Islet of Langerhans (tissue), 1 donor: ENCODE measurements around the gene DOCK3.

Source experiments
- FAIRE-seq: peaks from one replicate; lab custom pipeline; 2011; peaks lifted over from hg19 to GRCh38; lab: Jason Lieb, UNC

Gene DOCK3, protein sequence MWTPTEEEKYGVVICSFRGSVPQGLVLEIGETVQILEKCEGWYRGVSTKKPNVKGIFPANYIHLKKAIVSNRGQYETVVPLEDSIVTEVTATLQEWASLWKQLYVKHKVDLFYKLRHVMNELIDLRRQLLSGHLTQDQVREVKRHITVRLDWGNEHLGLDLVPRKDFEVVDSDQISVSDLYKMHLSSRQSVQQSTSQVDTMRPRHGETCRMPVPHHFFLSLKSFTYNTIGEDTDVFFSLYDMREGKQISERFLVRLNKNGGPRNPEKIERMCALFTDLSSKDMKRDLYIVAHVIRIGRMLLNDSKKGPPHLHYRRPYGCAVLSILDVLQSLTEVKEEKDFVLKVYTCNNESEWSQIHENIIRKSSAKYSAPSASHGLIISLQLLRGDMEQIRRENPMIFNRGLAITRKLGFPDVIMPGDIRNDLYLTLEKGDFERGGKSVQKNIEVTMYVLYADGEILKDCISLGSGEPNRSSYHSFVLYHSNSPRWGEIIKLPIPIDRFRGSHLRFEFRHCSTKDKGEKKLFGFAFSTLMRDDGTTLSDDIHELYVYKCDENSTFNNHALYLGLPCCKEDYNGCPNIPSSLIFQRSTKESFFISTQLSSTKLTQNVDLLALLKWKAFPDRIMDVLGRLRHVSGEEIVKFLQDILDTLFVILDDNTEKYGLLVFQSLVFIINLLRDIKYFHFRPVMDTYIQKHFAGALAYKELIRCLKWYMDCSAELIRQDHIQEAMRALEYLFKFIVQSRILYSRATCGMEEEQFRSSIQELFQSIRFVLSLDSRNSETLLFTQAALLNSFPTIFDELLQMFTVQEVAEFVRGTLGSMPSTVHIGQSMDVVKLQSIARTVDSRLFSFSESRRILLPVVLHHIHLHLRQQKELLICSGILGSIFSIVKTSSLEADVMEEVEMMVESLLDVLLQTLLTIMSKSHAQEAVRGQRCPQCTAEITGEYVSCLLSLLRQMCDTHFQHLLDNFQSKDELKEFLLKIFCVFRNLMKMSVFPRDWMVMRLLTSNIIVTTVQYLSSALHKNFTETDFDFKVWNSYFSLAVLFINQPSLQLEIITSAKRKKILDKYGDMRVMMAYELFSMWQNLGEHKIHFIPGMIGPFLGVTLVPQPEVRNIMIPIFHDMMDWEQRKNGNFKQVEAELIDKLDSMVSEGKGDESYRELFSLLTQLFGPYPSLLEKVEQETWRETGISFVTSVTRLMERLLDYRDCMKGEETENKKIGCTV (N-terminal part only)

GRCh38 chr3:50674349-50675178, at the start of gene DOCK3:
DOCK3 (plus strand) TSS chr3:50674927; CDS start chr3:50675264, 337 bp downstream.
- no peak for FAIRE-seq

DNA sequence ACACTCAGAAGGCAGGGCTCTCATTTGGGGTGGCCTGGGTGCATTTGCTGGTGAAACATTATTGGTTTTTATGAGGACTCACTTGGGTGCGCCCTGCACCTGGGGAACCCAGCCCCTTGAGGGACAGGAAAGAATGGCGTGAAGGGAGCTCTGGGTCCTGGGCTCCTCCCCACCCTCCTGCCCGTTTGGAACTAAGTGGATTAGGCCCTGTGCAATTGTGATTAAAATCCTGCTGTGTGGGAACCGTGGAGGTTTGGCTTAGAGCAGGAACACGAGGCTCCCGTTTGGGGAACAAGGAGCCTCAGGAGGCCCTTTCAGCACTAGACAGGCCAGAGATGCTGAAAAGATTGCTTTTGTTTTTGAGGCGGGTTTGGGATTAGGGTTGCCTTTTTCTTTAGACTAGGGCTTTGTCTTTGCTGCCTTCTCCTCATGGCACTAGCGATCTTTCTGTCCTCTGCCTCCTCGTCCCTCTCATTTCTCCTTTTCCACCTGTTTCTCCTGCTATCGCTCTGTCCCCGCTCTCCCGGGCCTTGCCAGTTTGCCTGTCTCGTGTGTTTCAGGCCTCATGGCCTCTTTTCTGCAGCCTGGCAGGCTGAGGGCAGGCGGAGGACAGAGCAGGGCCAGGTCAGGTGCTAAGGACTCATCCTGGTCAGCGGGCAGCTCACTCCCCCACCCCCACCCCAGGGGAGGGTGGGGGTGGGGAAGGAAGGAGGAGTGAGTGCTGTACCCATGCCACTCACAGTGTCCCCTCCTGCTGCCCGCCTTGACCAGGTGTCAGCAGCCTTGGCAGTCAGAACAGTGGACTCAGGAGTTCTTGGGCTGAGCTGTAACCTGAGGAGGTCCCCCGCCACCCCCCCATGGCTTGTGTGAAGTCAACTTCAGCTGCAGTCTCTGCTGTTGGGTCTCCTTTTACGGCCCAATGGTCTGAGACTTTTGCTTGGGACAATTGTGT, 49.2 kb upstream of the DOCK3 start:
- no peak for FAIRE-seq

- FAIRE-seq: no peak
Observed at GRCh38 chr3:50626401-50626800, 48.3 kb upstream of the DOCK3 start.

GRCh38 chr3:50627407-50628051, 47.2 kb upstream of the DOCK3 start:
- FAIRE-seq: no peak

DNA sequence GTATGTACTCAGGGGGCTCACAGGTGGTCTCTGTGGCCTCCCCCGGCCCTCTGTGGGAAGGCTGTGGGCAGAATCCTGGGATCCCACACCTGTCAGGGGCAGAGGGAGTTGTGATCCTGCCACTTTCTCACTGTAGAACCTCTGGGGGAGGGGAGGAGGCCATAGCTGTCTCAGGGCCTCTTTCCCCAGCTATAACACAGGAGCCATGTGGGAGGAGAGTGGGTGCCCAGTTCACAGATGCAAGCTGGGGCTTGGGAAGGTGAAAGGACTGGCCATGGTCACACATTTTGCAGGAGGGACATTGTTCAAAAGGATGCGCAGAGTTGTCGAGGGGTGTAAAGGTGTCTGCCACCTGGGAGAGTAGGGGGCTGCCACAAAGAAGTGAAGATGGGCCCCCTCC, 46.1 kb upstream of the DOCK3 start:
- no peak for FAIRE-seq

DNA sequence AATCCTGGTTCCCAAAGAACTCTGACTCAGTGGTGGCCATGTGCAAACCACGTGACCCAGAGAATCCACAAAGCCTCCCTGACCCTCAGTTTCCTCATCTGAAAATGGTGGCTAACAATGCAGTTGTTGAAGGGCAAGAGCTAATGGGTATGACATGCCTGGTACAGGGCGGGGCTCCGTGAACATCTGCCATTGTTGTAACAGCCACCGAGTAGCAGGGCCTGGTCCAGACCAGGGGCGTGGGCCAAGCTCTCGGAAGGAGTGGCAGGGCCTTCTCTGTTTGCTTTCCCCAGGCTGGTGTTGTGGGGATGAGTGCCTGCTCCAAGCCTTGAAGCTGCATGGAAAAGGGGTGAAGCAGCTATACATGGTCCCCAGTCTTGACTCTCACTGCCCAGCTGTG, 44.3 kb upstream of the DOCK3 start:
- FAIRE-seq: no peak

DNA sequence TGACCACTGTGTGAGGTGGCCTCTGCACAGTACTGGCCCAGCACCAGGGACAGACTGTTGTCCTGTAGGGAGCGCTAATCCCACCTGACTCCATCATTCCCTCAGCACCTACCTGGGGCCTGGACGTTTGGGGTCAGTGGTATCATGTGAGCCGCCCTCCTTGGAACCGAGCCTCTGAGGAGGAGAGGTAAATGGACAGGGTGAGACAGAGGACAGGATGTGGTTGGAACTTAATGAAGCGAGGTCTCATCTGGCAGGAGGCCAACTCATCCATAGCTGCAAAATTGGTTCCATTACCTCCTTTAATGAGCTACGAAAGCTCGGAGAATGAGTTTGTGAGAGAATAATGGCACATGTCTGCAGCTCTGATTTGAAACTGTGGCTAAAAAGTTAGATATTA, 43.9 kb upstream of the DOCK3 start:
- peak; percentile 92 for FAIRE-seq

GRCh38 chr3:50632450-50632849, 42.3 kb upstream of the DOCK3 start:
- no peak for FAIRE-seq

DNA sequence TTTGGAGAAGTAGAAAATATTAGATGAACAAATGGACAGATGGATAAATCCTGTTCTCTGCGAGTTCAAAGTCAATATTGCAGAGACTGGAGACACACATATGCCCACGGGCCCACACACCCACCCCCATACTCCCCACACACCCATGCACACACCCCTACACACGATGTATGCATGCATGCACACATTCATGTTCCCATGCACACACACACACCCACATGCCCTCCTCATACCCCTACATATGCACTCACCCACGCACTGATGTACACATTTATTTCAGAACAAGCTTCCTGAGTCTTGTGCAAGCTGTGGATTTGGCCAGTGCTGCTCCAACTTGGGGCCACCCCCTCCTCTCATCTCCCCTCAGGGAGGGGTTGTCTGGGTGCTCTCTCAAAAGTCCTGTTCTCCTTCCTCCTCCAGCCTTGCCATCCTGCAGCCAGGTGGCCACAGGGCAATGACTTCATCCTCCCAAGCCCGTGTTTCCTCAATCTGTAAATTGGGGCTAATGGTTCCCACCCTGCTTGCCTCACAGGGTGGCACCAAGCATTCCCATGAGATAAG, 41.4 kb upstream of the DOCK3 start:
- no peak for FAIRE-seq

GRCh38 chr3:50635066-50635465, 39.7 kb upstream of the DOCK3 start:
- no peak for FAIRE-seq

- no peak for FAIRE-seq
Observed at GRCh38 chr3:50637011-50637410, 37.7 kb upstream of the DOCK3 start.

GRCh38 chr3:50637945-50638344, 36.8 kb upstream of the DOCK3 start:
- no peak for FAIRE-seq

DNA sequence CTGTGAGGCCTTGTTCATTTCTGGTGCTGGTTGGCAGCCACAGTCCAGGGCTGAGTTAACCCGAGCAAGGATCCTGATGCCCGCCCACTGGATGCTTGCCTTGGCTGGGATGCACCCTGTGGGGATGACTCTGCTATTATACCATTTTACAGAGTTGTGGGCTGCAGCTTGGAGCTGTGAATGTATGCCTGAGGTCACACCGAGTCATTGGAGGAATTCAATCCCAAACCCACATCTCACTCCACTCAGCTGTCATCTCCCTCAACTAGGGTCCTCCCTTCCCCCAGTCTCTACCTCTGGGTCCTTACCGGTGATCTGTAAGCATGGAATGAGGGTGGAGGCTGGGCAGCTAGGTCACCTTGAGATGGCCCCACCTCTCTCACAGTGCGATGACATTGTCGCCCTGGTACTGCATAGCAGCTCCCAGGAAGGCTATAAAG, 35.7 kb upstream of the DOCK3 start:
- FAIRE-seq: no peak

- no peak for FAIRE-seq
Observed at GRCh38 chr3:50642382-50642781, 32.3 kb upstream of the DOCK3 start.

DNA sequence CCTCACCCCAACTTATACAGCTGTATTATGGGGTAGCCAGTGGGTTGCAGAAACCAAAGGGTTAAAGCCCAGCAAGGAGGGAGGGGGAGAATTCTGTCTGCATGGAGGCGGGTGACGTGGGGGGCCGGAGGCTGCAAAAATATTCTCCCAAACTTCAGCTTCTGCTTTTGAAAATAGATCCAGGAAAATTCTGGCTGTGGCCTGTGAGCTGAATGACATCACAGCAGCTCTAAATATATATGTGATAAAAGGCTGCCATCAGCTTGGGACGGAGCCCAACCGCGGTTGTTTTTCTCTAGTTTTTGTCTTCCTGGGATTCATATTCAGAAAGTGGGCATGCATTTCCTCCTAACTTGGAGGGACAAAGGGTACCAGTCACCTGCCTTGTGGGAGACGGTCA, 30.2 kb upstream of the DOCK3 start:
- FAIRE-seq: no peak

DNA sequence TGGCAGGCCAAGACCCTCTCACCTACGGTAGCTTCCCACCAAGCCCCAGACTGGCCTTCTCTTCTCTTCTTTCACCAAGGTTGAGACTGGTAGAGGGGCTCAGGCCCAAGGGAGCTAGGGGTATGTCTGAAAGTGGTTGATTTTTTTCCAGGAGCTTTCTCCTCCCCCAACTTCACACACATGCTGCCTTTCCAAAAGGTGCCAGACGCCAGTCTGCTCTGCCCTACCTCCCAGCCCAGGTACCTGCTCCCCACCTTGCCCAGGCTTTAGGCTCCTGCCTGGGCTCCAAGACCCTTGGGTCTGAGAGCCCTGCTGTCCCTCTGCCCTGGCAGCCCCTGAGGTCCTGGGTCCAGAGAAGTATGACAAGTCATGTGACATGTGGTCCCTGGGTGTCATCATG, 29.3 kb upstream of the DOCK3 start:
- FAIRE-seq: no peak

- FAIRE-seq: no peak
Observed at GRCh38 chr3:50648313-50648712, 26.4 kb upstream of the DOCK3 start.

- no peak for FAIRE-seq
Observed at GRCh38 chr3:50648944-50649343, 25.8 kb upstream of the DOCK3 start.

- FAIRE-seq: no peak
Observed at GRCh38 chr3:50649451-50649931, 25.2 kb upstream of the DOCK3 start.

DNA sequence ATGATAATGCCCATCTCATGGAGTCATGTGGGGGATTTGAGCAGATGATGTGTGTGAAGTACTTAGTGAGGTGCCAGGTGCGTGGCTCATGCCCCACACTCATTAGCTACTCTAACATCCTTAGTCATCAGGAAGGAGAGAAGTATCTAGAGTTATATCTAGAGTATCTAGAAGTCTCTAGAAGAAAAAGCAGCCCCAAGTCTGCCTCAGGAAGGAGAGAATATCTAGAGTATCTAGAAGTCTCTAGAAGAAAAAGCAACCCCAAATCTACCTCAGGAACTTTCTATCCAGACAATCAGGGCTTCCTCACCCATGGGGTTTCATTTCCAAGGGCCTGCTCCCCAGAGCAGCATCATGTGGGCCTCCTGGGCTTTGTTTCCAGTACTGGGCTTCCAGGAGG, 24.7 kb upstream of the DOCK3 start:
- FAIRE-seq: no peak
